Upper lobe of left lung (tissue), 6 donors: ENCODE data around the gene MROH8. TPM values are rescaled to one million over a fixed set of nuclear protein-coding genes. Genes with fewer than 3 reads are reported as not detected.

Experiments
- ATAC-seq, 2 donors: fragments of 200-7000 bp; cut with Tn5 transposase; one replicate each; pipeline ENCODE4 v1.9.1; 2022; ENCODE audit warnings: mild to moderate bottlenecking in 2 of 2, moderate library complexity in 2 of 2; ENCODE audit not compliant: low FRiP score in 2 of 2
- DNase-seq, 2 donors: peaks; one replicate each; pipeline ENCODE4 v3.0.0-alpha.2; 2019 to 2020
- H3K27ac ChIP-seq, 4 donors: fragments of 200-600 bp; sonication (generic); one replicate each; pipeline ENCODE4 v1.5.1; 2016 to 2019
- H3K27me3 ChIP-seq, 4 donors: fragments of 200-600 bp; sonication (generic); one replicate each; pipeline ENCODE4 v1.5.1; 2017 to 2019
- H3K36me3 ChIP-seq, 4 donors: fragments of 200-600 bp; sonication (generic); one replicate each; pipeline ENCODE4 v1.5.1; 2016 to 2019
- H3K4me1 ChIP-seq, 4 donors: fragments of 200-600 bp; sonication (generic); one replicate each; pipeline ENCODE4 v1.5.1; 2018 to 2019
- H3K4me3 ChIP-seq, 4 donors: fragments of 200-600 bp; sonication (generic); one replicate each; pipeline ENCODE4 v1.5.1; 2017 to 2019; ENCODE audit warnings: mild to moderate bottlenecking in 2 of 4, moderate library complexity in 1 of 4
- H3K9me3 ChIP-seq, 4 donors: fragments of 200-600 bp; sonication (generic); one replicate each; pipeline ENCODE4 v1.5.1; 2018 to 2019
- EP300 ChIP-seq, 4 donors: sonication (generic); formaldehyde crosslinking; IDR thresholded peaks; one replicate each; pipeline ENCODE4 v1.5.1; 2017; ENCODE audit warnings: antibody characterized with exemption in 4 of 4, control low read depth in 2 of 4
- POLR2A ChIP-seq, 4 donors: fragments of 450-650 bp; IDR thresholded peaks; one replicate each; pipeline ENCODE4 v1.5.1; 2016 to 2017; ENCODE audit warnings: antibody characterized with exemption in 4 of 4, mild to moderate bottlenecking in 2 of 4
- POLR2AphosphoS5 ChIP-seq, 2 donors: sonication (generic); formaldehyde crosslinking; IDR thresholded peaks; one replicate each; pipeline ENCODE4 v1.5.1; 2017; ENCODE audit warnings: antibody characterized with exemption in 2 of 2
- WGBS, 2 donors: methylation state at CpG; one replicate each; pipeline ENCODE4 v1.1.5; 2017 to 2018; 5-methylcytosine and 5-hydroxymethylcytosine counted together
- total RNA-seq, 6 donors: library from RNA; depleted of rRNA in 4 of 6; stranded (reverse); fragments of >200 nt in 4 of 6; gene quantifications; one replicate each; pipeline versions ENCODE4 v1.1.0 to v1.2.1, GENCODE V29; 2016 to 2021
- TF ChIP-seq, protein P1 (sequence below), 6 experiments: fragments of 450-650 bp in 4 of 6; fragments of 200-600 bp in 2 of 6; sonication (generic) in 2 of 6; IDR thresholded peaks; one replicate each; pipeline ENCODE4 v1.5.1; 2016 to 2019; ENCODE audit warnings: antibody characterized with exemption in 6 of 6
- donor health status: DM: no; HTN: no; CAD: no; lungs with moderate emphysema.
- donor health status: DM: no; HTN: yes; CAD: no; lungs with severe emphysema.

Gene MROH8
- total RNA-seq, 6 donors from 2014 or later = 1.1 to 5.9 (median 2.2) TPM

DNA sequence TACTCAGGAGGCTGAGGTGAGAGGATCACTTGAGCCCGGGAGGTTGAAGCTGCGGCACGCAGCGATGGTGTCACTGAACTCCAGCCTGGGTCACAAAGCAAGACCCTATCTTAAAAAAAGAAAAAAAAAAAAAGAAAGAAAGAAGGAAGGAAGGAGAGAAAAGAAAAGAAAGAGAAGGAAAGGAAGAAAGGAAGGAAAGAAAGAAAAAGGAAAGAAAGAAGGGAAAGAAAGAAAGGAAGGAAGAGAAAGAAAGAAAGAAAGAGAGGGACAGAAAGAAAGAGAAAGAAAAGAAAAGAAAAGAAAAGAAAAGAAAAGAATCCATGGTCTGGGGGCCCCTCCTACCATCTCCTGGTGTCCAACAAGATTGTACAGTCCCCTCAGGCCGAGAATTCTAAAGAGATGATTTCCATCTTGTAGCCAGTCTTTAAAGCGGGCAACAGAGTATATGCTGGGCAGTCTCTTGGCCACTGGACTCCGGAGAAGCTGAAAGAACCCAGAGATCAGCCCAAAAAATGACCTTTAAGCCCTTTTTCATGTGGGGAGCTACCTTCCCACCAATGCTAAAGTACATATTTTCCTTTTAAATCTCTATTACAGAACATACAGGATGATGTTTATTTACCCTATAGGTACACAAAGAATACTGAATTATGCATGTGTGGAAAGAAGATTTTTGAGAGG lies 59.9 kb downstream of the MROH8 start:
- TF ChIP-seq, protein P1, sequence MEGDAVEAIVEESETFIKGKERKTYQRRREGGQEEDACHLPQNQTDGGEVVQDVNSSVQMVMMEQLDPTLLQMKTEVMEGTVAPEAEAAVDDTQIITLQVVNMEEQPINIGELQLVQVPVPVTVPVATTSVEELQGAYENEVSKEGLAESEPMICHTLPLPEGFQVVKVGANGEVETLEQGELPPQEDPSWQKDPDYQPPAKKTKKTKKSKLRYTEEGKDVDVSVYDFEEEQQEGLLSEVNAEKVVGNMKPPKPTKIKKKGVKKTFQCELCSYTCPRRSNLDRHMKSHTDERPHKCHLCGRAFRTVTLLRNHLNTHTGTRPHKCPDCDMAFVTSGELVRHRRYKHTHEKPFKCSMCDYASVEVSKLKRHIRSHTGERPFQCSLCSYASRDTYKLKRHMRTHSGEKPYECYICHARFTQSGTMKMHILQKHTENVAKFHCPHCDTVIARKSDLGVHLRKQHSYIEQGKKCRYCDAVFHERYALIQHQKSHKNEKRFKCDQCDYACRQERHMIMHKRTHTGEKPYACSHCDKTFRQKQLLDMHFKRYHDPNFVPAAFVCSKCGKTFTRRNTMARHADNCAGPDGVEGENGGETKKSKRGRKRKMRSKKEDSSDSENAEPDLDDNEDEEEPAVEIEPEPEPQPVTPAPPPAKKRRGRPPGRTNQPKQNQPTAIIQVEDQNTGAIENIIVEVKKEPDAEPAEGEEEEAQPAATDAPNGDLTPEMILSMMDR (IDR thresholded peaks at IDR 0.05) = no peak
- TF ChIP-seq POLR2A (IDR thresholded peaks at IDR 0.05) = no peak
- no peak for TF ChIP-seq EP300 (IDR thresholded peaks at IDR 0.05)
- no peak for TF ChIP-seq POLR2AphosphoS5 (IDR thresholded peaks at IDR 0.05)
- 95 to 98% methylated on average over 7 of the region's 7 CpGs for WGBS, 2 donors
- ATAC-seq = no peak
- no peaks in the 10 kb centered on the region for H3K36me3 ChIP-seq
- DNase-seq = no peak
- no peak overlapping the region for H3K4me3 ChIP-seq
- H3K27me3 ChIP-seq = no peaks in the 10 kb centered on the region
- H3K9me3 ChIP-seq = no peaks in the 10 kb centered on the region
- H3K27ac ChIP-seq = no peak overlapping the region
- no peaks in the 10 kb centered on the region for H3K4me1 ChIP-seq

DNA sequence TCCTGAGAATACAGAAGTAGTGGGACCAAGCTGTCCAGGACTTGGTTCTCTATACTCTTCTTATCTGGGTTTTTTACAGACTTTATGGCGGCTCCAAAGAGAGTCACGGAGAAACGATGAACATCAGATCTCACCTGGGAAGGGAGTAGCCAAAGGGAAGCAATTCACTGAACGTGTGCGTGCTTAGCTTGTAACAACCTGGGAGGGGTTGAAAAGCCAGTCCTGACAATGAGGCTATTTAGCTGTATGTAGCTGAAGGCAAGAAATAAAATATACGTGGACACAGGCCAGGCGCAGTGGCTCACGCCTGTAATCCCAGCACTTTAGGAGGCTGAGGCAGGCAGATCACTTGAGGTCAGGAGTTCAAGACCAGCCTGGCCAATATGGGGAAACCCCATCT lies 65.3 kb downstream of the MROH8 start:
- ATAC-seq (no peak), DNase-seq (no peak)
- H3K27ac ChIP-seq = no peak overlapping the region
- no peaks in the 10 kb centered on the region for H3K36me3 ChIP-seq
- H3K4me3 ChIP-seq = no peak overlapping the region
- H3K27me3 ChIP-seq = no peaks in the 10 kb centered on the region
- H3K4me1 ChIP-seq = no peaks in the 10 kb centered on the region
- H3K9me3 ChIP-seq = no peaks in the 10 kb centered on the region
- TF ChIP-seq EP300 (IDR thresholded peaks at IDR 0.05) (no peak), POLR2A (IDR thresholded peaks at IDR 0.05) (no peak), POLR2AphosphoS5 (IDR thresholded peaks at IDR 0.05) (no peak)
- TF ChIP-seq, protein P1 (IDR thresholded peaks at IDR 0.05) = no peak
- 93 to 99% methylated on average over 8 of the region's 8 CpGs for WGBS, 2 donors

DNA sequence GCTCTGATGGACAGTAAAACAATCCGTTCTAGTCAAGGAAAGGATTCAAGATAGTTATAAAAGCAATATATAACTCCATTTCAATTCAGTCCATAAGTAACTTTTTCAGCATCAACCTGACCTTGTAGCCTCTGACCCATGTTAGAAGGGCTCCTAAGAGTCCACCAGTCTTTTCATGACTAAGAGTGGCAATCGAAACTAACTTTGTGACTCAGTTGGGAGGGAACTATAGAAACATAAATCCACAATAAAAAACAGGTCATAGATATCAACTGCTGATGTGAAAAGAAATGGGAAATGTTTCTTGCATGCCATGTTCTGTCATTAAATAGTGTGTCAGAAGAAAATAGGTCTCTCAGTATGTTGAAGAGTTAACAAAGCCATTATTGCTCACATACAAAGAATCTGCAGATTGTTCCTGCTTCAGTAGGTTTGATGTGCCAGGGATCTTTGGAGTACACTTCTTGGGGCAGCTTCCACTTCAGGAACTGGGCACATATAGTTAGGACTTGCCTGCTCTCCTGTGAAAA lies 67.4 kb downstream of the MROH8 start:
- no peak for DNase-seq
- H3K27ac ChIP-seq = no peak overlapping the region
- H3K36me3 ChIP-seq = no peaks in the 10 kb centered on the region
- TF ChIP-seq EP300 (IDR thresholded peaks at IDR 0.05) = no peak
- TF ChIP-seq POLR2AphosphoS5 (IDR thresholded peaks at IDR 0.05) = no peak
- no peak for TF ChIP-seq POLR2A (IDR thresholded peaks at IDR 0.05)
- TF ChIP-seq, protein P1 (IDR thresholded peaks at IDR 0.05) = no peak
- H3K9me3 ChIP-seq = no peaks in the 10 kb centered on the region
- no peaks in the 10 kb centered on the region for H3K4me1 ChIP-seq
- 94 to 98% methylated on average over 2 of the region's 2 CpGs for whole genome bisulfite sequencing, 2 donors
- ATAC-seq = no peak
- H3K4me3 ChIP-seq = no peak overlapping the region
- no peaks in the 10 kb centered on the region for H3K27me3 ChIP-seq

- DNase-seq (no peak), ATAC-seq (no peak)
- H3K4me1 ChIP-seq = no peaks in the 10 kb centered on the region
- H3K27me3 ChIP-seq = no peaks in the 10 kb centered on the region
- no peaks in the 10 kb centered on the region for H3K36me3 ChIP-seq
- no peaks in the 10 kb centered on the region for H3K9me3 ChIP-seq
- TF ChIP-seq POLR2AphosphoS5 (IDR thresholded peaks at IDR 0.05) (no peak), POLR2A (IDR thresholded peaks at IDR 0.05) (no peak), EP300 (IDR thresholded peaks at IDR 0.05) (no peak)
- TF ChIP-seq, protein P1 (IDR thresholded peaks at IDR 0.05) = no peak
- no peak overlapping the region for H3K4me3 ChIP-seq
- H3K27ac ChIP-seq = no peak overlapping the region
- 81 to 93% methylated on average over 4 of the region's 4 CpGs for WGBS, 2 donors
Observed at GRCh38 chr20:37108676-37109075, 70.7 kb downstream of the MROH8 start.

GRCh38 chr20:37102571-37102970 lies 76.8 kb downstream of the MROH8 start:
- 96% methylated on average over 6 of the region's 6 CpGs for WGBS, 2 donors
- no peak for TF ChIP-seq POLR2AphosphoS5 (IDR thresholded peaks at IDR 0.05)
- no peak for TF ChIP-seq EP300 (IDR thresholded peaks at IDR 0.05)
- TF ChIP-seq POLR2A (IDR thresholded peaks at IDR 0.05) = no peak
- TF ChIP-seq, protein P1 (IDR thresholded peaks at IDR 0.05) = no peak

More at GRCh38 chr20:37102571-37102970, 76.8 kb downstream of the MROH8 start:
- H3K27ac ChIP-seq = no peak overlapping the region
- DNase-seq = no peak
- no peaks in the 10 kb centered on the region for H3K36me3 ChIP-seq
- no peak for ATAC-seq
- no peaks in the 10 kb centered on the region for H3K9me3 ChIP-seq
- H3K4me1 ChIP-seq = no peaks in the 10 kb centered on the region
- no peaks in the 10 kb centered on the region for H3K27me3 ChIP-seq
- no peak overlapping the region for H3K4me3 ChIP-seq
